ENCODE data around the gene FOSL1.

The FOSL1 gene

GRCh38 chr11:65928667-65929066, 28.5 kb upstream of the FOSL1 start:
- TF ChIP-seq, protein P1, sequence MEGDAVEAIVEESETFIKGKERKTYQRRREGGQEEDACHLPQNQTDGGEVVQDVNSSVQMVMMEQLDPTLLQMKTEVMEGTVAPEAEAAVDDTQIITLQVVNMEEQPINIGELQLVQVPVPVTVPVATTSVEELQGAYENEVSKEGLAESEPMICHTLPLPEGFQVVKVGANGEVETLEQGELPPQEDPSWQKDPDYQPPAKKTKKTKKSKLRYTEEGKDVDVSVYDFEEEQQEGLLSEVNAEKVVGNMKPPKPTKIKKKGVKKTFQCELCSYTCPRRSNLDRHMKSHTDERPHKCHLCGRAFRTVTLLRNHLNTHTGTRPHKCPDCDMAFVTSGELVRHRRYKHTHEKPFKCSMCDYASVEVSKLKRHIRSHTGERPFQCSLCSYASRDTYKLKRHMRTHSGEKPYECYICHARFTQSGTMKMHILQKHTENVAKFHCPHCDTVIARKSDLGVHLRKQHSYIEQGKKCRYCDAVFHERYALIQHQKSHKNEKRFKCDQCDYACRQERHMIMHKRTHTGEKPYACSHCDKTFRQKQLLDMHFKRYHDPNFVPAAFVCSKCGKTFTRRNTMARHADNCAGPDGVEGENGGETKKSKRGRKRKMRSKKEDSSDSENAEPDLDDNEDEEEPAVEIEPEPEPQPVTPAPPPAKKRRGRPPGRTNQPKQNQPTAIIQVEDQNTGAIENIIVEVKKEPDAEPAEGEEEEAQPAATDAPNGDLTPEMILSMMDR (conservative IDR thresholded peaks at IDR 0.05): no peak
- no peak for TF ChIP-seq ZFX (IDR thresholded peaks at IDR 0.05)
- H3K27ac ChIP-seq: no peak overlapping the region

- H3K27ac ChIP-seq: no peak overlapping the region
- TF ChIP-seq ZFX (IDR thresholded peaks at IDR 0.05): no peak
- TF ChIP-seq, protein P1 (conservative IDR thresholded peaks at IDR 0.05): no peak
Measured at GRCh38 chr11:65927904-65928397, 27.8 kb upstream of the FOSL1 start.

DNA sequence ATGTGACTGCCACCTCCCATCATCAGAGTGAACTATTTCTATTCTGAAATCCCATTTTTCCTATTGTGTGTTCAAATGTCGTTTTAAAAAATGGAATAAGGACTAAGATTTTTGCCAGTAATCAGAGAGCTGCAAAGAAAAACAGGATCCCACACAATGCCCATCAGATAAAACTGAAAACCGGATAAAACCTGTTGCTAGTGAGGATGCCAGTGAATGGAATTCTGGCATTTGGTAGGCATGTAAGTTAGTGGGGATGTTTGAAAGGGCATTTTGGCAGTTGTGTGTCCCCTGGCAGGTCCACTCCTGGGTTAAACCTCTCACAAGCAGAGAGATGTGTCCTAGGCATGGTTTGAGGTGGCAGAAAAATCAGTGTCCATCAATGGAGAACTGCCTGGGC, 25.2 kb upstream of the FOSL1 start:
- no peak overlapping the region for H3K27ac ChIP-seq
- no peak for TF ChIP-seq ZFX (IDR thresholded peaks at IDR 0.05)
- TF ChIP-seq, protein P1 (conservative IDR thresholded peaks at IDR 0.05): no peak

DNA sequence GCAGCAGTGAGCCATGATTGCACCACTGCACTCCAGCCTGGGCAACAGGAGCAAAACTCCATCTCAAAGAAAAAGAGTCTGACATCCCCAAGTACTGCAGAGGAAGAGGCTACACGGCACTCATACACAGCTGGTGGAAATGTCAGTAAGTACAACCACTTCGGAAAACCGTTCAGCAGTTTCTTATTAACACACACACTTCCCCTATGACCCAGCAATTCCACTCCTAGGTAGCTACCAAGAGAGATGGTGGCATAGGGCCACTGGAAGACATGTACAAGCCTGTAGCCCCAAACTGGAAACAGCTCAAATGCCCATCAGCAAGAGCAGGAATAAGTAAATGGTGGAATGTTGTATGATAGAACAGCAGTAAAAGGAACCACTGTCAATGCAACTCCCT, 22.4 kb upstream of the FOSL1 start:
- no peak overlapping the region for H3K27ac ChIP-seq
- TF ChIP-seq, protein P1 (conservative IDR thresholded peaks at IDR 0.05): no peak
- TF ChIP-seq ZFX (IDR thresholded peaks at IDR 0.05): no peak

- TF ChIP-seq, protein P1 (conservative IDR thresholded peaks at IDR 0.05): no peak
- TF ChIP-seq ZFX (IDR thresholded peaks at IDR 0.05): no peak
Measured at GRCh38 chr11:65921876-65922275, 21.7 kb upstream of the FOSL1 start.

GRCh38 chr11:65921033-65921555, 20.9 kb upstream of the FOSL1 start:
- H3K27ac ChIP-seq: no peak overlapping the region
- TF ChIP-seq, protein P1 (conservative IDR thresholded peaks at IDR 0.05): no peak
- no peak for TF ChIP-seq ZFX (IDR thresholded peaks at IDR 0.05)

More at GRCh38 chr11:65921876-65922275, 21.7 kb upstream of the FOSL1 start:
- H3K27ac ChIP-seq: no peak overlapping the region

DNA sequence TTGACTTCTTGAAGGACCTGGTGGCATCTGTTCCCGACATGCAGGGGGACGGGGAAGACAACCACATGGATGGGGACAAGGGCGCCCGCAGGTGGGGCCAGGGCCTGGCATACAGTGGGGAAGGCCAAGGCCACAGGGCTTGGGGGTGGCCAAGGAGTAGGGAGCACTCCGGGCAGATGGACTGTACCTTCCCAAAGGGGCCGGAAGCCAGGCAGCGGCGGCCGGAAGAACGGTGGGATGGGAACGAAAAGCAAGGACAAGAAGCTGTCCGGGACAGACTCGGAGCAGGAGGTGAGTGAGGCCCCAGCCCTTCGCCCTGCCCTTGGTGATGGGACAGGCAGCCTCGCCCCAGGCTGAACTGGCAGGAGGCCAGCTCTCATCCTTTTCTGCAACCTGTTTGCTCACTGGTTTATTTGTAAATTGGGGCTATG, 20.2 kb upstream of the FOSL1 start:
- H3K27ac ChIP-seq: peak overlapping the region; percentile 94
- TF ChIP-seq, protein P1 (conservative IDR thresholded peaks at IDR 0.05): no peak
- no peak for TF ChIP-seq ZFX (IDR thresholded peaks at IDR 0.05)

Measured in C4-2B (cell line).